Glomerular endothelial cell (primary cell): ENCODE data around the gene PLIN5. TPM values are rescaled to one million over a fixed set of nuclear protein-coding genes. Genes with fewer than 3 reads are reported as not detected.

Experiments
- DNase-seq: peaks from one replicate; pipeline ENCODE4 v3.0.0-alpha.2; 2011; ENCODE audit warnings: low read depth, low spot score; ENCODE audit errors: extremely low read depth
- total RNA-seq: library from RNA; depleted of rRNA; stranded (reverse); fragments of >200 nt; gene quantifications from 2 replicates; pipeline ENCODE4 v1.2.3, GENCODE V29; 2015

The PLIN5 gene
- total RNA-seq, 1 donor from 2014 or later, result 0.41 TPM

DNA sequence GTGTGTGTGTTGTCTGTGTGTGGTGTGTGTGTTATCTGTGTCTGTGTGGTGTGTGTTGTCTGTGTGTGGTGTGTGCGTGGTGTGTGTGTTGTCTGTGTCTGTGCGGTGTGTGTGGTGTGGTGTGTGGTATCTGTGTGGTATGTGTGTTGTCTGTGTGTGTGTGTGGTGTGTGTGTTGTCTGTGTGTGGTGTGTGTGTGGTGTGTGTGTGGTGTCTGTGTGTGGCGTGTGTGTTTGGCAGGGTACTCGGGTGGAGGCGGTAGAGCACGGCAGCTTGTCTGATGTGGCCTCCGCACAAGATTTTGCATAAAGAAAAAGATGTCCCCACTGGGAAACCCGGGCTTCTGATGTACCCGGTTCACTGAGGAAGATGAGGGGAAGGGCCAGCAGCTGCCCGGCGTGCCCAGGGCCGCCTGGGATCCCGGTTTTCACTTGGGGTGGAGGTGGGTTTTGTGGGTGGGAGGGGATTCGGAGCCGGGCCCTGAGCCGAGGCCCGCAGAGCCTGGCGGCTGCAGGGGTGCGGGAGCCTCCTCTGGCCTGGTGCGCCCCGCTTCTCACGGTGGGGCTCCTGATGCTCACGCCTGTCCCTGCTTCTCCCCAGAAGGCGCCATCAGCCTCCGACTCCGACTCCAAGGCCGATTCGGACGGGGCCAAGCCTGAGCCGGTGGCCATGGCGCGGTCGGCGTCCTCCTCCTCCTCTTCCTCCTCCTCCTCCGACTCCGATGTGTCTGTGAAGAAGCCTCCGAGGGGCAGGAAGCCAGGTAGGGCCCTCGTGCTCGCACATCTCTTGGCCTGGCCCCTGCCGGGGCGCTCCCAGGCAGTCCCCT, 41.7 kb downstream of the PLIN5 start:
- no peak for DNase-seq

DNA sequence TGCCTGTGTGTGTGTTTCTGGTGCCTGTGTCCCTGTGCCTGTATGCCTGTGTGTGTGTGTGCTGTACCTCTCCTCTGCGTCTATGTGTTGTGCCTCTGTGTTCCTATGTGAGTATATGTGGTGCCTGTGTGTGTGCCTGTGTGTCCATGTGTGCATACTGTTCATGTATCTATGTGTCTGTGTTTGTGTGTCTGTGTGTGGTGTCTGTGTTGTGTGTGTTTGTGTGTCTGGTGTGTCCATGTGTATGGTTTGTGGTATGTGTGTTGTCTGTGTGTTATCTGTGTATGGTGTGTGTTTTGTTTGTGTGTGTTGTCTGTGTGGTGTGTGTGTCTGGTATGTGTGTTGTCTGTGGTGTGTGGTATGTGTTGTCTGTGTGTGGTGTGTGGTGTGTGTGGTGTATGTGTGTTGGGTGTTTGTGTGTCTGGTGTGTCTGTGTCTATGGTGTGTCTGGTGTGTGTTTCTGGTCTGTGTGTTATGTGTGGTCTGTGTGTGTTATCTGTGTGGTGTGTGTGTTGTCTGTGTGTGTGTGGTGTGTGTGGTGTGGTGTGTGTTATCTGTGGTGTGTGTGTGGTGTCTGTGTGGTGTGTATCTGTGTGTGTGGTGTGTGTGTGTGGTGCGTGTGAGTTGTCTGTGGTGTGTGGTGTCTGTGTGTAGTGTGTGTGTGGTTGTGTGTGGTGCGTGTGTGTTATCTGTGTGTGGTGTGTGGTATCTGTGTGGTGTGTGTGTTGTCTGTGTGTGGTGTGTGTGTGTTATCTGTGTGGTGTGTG, 42.5 kb downstream of the PLIN5 start:
- no peak for DNase-seq

DNA sequence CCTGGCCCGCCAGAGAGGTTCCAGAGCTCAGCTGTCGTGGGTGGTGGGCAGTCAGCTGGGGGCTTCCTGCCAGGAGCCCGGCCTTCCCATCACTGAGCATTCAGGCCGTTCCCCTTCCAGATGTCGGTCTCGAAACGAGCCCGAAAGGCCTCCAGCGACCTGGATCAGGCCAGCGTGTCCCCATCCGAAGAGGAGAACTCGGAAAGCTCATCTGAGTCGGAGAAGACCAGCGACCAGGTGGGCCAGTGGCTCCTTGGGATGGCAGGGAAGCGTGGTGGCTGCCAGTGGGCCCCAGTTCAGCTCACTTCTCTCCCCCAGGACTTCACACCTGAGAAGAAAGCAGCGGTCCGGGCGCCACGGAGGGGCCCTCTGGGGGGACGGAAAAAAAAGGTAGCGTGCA, 43.6 kb downstream of the PLIN5 start:
- DNase-seq, result no peak

DNA sequence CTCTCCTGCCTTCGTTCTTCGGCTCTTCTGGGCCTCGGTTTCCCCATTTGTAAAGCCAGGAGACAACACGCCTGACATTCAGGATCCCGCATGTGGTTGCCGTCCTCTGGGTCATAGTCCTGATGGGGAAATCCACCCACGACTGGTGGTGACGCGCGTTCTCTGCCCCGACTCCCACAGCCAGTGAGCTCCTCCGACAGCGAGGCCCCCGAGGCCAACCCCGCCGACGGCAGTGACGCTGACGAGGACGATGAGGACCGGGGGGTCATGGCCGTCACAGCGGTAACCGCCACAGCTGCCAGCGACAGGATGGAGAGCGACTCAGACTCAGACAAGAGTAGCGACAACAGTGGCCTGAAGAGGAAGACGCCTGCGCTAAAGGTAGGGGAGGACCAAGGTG, 46.5 kb downstream of the PLIN5 start:
- no peak for DNase-seq

DNA sequence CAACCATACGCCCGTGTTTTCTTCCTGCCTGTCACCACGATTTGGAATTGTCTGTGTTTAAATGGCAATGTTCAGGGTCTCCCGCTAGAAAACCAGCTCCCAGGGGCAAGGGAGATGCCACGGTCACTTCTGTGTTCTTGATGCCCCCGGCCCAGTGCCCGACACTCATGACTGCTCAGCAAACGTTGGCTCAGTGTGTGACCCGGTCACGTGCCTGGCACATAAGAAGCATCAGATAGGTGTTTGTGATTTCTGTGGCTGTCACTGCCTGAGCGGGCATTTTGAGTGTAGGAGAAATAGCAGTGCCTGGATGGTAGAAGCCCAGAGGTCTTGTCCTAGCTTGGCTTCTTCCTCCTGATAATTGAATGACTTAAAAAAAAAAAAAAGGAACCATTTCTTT, 47.5 kb downstream of the PLIN5 start:
- no peak for DNase-seq

DNA sequence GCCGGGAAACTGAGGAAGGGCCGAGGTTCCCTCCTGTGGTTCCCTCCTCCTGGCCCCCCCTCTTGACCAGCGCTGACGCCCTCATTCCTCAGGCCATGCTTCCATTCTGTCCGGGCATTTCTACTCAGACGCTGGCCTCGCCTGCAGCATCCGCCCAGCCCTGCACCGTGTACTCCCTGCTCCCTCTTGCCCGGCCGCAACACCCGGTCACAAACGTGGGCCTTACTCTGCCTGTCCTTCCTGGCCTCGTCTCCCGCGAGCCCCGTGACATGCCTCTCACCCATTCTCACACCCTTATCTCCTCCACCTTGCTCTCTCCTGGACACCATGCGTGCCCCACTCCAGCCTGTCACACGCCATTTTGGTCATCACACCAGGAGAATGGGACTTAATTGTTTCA, 51.6 kb downstream of the PLIN5 start:
- no peak for DNase-seq

DNA sequence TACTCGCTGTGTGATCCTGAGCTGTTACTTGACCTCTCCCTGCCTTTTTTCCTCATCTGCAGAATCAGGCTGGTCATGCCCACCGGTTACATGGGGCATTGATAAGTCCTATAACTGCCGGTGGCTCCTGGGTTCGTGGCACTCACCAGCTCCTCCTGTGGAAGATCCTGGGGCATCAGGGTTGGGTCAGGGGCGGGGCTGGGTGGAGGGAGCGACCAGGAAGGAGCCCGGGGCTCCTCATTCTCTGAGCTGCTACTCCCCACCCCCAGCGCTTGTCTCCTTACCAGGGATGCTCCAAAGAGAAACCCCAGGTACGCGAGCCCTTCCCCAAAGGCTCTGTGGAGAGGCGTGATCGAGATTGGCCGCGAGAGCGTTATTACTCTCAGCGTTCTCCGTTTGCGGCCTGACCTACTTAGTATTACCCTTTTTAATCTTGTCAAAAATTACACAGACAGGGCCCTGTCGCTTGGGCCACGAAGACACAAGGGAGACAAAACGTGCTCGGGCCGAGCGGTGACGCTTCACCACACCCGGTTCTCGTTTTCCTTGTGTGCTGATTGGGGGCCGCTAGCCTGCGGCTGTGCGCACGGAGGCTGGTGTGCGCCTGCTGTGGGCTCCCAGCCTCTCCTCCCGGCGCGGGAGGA, 52.2 kb downstream of the PLIN5 start:
- DNase-seq, result no peak

DNA sequence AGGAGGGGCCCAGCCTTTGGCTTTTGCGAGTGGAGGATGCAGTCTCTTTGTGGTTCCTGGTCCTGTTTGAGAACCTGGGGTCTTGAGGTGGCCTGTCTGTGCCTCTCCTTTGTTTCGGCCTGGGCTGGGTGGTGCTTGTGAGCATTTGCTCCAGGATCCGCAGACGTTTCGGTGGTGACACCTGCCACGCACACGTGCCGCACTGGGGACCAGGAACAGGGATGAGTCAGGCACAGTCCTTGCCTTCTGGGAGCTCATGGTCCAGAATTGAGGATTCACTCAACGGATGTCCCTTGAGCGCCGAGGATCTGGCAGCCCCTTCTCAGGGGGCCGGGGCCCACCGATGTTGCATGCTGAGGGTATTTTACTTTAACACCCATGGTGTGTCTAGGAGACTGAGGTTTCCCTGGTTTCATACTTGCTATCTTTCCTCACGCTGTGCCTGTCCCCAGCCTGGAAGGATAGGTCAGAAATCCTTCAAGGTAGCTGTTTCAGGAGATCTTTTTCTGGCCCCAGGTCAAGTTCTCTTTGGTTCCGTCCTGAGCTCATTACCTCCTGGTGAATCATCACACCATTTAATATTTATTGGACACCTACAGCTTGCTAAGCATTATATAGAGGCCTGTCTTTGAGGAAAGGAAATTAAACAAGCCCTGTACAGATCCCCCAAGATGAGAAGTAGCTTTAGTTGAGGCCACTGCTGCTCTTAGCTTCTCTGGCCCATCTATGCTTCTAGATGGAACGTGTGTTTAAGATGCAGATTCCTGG, 57.8 kb downstream of the PLIN5 start:
- no peak for DNase-seq

DNA sequence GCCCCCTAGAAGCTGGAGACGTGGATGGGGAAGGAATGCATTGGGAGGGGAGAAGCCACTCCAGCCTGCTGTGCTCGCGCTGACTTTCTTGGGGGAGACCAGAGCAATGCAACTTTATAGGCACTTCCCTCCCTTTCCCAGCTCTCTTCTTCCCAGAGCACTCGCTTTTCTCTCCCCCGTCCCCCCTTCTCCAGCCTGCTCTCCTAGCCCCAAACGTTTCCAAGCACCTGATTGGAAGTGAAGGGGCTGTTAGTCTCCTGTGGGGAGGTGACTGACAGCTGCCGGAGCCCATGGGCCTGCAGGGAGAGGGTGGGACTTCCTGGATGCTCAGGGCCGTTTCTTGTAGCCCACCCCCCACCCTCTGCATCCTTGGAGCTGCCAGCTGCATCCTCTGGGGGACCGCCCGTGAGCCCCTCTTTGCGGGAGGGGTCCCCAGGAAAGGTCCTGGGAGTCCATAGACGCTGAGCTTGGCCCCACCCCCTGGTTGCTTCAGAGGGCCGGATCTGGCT, 60.5 kb downstream of the PLIN5 start:
- DNase-seq, result no peak

DNA sequence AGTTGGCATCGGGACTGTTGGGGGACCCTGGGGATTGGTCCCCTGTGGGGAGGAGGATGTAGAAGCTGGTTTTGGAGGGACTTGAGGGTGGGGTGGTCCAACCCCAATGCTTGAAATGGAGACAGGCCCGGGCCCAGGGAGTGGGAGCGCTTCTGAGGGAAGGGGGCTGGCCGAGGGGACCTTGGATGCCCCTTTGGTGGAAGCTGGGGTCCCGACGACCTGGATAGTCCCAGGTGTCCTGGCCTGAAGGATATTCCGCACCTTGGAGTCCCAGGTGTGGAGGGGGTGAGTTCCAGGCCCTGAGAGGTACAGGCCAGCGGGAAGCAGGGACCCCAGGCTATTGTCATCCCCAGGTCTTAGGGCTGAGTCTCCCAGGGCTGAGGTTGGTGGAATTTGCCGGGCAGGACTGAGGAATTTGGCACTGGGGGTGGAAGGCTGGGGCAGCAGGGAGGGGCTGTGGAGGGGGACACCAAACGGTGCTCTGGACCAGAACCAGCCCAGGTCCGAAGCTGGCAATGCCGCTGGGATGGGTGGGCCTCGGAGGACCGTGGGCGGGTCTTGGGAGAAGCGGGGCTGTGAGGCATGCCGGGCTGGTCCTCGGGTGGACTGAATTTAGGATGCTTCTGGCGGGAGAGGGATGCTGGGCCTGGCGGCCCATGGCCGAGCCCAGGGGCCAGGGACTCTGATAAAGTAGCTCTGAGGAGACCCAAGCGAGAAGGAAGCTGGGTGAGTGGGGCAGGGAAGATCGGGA, 61.1 kb downstream of the PLIN5 start:
- no peak for DNase-seq

DNA sequence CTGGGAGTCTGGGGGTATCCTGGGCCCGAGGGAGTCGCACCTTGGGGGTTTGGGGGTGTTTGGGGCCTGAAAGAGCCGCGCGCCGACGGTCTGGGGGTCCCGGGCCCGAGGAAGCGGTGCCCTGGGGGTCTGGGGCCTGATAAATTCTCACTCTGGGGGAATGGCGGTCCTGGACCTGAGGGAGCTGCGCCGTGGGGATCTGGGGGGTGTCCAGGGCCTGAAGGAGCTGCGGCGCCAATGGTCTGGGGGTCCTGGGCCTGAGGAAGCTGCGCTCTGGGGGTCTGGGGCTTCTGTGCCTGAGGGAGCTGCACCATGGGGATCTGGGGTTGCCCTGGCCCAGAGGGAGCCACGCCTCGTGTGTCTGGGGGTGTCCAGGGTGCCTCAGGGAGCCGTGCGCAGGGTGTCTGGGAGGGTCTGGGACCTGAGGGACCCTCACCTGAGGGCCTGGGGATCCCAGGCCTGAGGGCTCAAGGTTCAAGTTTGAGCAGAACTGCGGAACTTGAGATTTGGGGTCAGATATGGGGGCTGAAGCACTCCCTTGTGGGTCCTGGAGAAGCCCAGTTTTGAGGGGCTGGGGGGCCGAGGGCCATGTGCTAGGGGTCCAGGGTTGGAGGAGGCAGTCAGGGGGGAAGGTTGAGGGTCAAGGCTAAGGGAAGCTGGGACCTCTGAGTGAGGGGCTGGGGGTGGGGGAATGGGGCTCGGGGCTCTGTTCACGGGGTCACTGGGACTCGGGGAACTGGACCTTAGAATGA, 61.8 kb downstream of the PLIN5 start:
- DNase-seq, result no peak

Other genes starting within 250 kb of the PLIN5 start
- gene TMIGD2, start 232.8 kb downstream of the PLIN5 start, total RNA-seq, result 0.18 TPM in 1 of 2 replicates, not detected in the other
- gene FSD1, start 230.6 kb downstream of the PLIN5 start, total RNA-seq, result 20.9 and 38.3 TPM in 2 replicates
- 28.8 and 29.3 TPM in 2 replicates for gene STAP2, start 196.4 kb downstream of the PLIN5 start, total RNA-seq
- gene MPND, start 191.7 kb downstream of the PLIN5 start, total RNA-seq, result 4.5 and 8.9 TPM in 2 replicates
- 122 and 143 TPM in 2 replicates for gene SH3GL1, start 134.7 kb downstream of the PLIN5 start, total RNA-seq
- 8.0 and 12.5 TPM in 2 replicates for gene CHAF1A, start 132.6 kb downstream of the PLIN5 start, total RNA-seq
- gene UBXN6, start 77.4 kb downstream of the PLIN5 start, total RNA-seq, result 63.4 and 91.1 TPM in 2 replicates
- gene HDGFL2, start 62.9 kb downstream of the PLIN5 start, total RNA-seq, result 90.9 and 96.7 TPM in 2 replicates
- 0.05 and 0.12 TPM in 2 replicates for gene PLIN4, start 16.7 kb downstream of the PLIN5 start, total RNA-seq
- gene LRG1, start 4.8 kb upstream of the PLIN5 start, total RNA-seq, result 1.8 and 2.3 TPM in 2 replicates
- gene SEMA6B, start 24.5 kb upstream of the PLIN5 start, total RNA-seq, result 316 and 446 TPM in 2 replicates
- gene TNFAIP8L1, start 104.3 kb upstream of the PLIN5 start, total RNA-seq, result 63.7 and 136 TPM in 2 replicates
- 122 and 126 TPM in 2 replicates for gene MYDGF, start 135.1 kb upstream of the PLIN5 start, total RNA-seq
- 118 and 128 TPM in 2 replicates for gene DPP9, start 188.6 kb upstream of the PLIN5 start, total RNA-seq